Upper lobe of left lung (tissue), 6 donors: ENCODE measurements around the gene ROR2. TPM values are rescaled to one million over a fixed set of nuclear protein-coding genes. Genes with fewer than 3 reads are reported as not detected.

Experiments used
- ATAC-seq, 2 donors: fragments of 200-7000 bp; cut with Tn5 transposase; one replicate each; pipeline ENCODE4 v1.9.1; 2022; ENCODE audit warnings: mild to moderate bottlenecking in 2 of 2, moderate library complexity in 2 of 2; ENCODE audit not compliant: low FRiP score in 2 of 2
- DNase-seq, 2 donors: peaks; one replicate each; pipeline ENCODE4 v3.0.0-alpha.2; 2019 to 2020
- H3K27ac ChIP-seq, 4 donors: fragments of 200-600 bp; sonication (generic); one replicate each; pipeline ENCODE4 v1.5.1; 2016 to 2019
- H3K27me3 ChIP-seq, 4 donors: fragments of 200-600 bp; sonication (generic); one replicate each; pipeline ENCODE4 v1.5.1; 2017 to 2019
- H3K36me3 ChIP-seq, 4 donors: fragments of 200-600 bp; sonication (generic); one replicate each; pipeline ENCODE4 v1.5.1; 2016 to 2019
- H3K4me1 ChIP-seq, 4 donors: fragments of 200-600 bp; sonication (generic); one replicate each; pipeline ENCODE4 v1.5.1; 2018 to 2019
- H3K4me3 ChIP-seq, 4 donors: fragments of 200-600 bp; sonication (generic); one replicate each; pipeline ENCODE4 v1.5.1; 2017 to 2019; ENCODE audit warnings: mild to moderate bottlenecking in 2 of 4, moderate library complexity in 1 of 4
- H3K9me3 ChIP-seq, 4 donors: fragments of 200-600 bp; sonication (generic); one replicate each; pipeline ENCODE4 v1.5.1; 2018 to 2019
- EP300 ChIP-seq, 4 donors: sonication (generic); formaldehyde crosslinking; IDR thresholded peaks; one replicate each; pipeline ENCODE4 v1.5.1; 2017; ENCODE audit warnings: antibody characterized with exemption in 4 of 4, control low read depth in 2 of 4
- POLR2A ChIP-seq, 4 donors: fragments of 450-650 bp; IDR thresholded peaks; one replicate each; pipeline ENCODE4 v1.5.1; 2016 to 2017; ENCODE audit warnings: antibody characterized with exemption in 4 of 4, mild to moderate bottlenecking in 2 of 4
- POLR2AphosphoS5 ChIP-seq, 2 donors: sonication (generic); formaldehyde crosslinking; IDR thresholded peaks; one replicate each; pipeline ENCODE4 v1.5.1; 2017; ENCODE audit warnings: antibody characterized with exemption in 2 of 2
- WGBS, 2 donors: methylation state at CpG; one replicate each; pipeline ENCODE4 v1.1.5; 2017 to 2018; 5-methylcytosine and 5-hydroxymethylcytosine counted together
- total RNA-seq, 6 donors: library from RNA; depleted of rRNA in 4 of 6; stranded (reverse); fragments of >200 nt in 4 of 6; gene quantifications; one replicate each; pipeline versions ENCODE4 v1.1.0 to v1.2.1, GENCODE V29; 2016 to 2021
- TF ChIP-seq, protein P1 (sequence below), 6 experiments: fragments of 450-650 bp in 4 of 6; fragments of 200-600 bp in 2 of 6; sonication (generic) in 2 of 6; IDR thresholded peaks; one replicate each; pipeline ENCODE4 v1.5.1; 2016 to 2019; ENCODE audit warnings: antibody characterized with exemption in 6 of 6
- donor health status: DM: no; HTN: no; CAD: no; lungs with moderate emphysema.
- donor health status: DM: no; HTN: yes; CAD: no; lungs with severe emphysema.

Gene ROR2
- total RNA-seq, 6 donors from 2014 or later: 2.7 to 8.1 (median 3.4) TPM

- no peak overlapping the region for H3K4me3 ChIP-seq
- no peak overlapping the region for H3K27ac ChIP-seq
- ATAC-seq: no peak
- peaks cover 0 to 16% (median 7%) of the 10 kb centered on the region in 4 donors for H3K4me1 ChIP-seq
- H3K9me3 ChIP-seq: no peaks in the 10 kb centered on the region
- TF ChIP-seq POLR2AphosphoS5 (IDR thresholded peaks at IDR 0.05): no peak
- TF ChIP-seq EP300 (IDR thresholded peaks at IDR 0.05): no peak
- no peak for TF ChIP-seq POLR2A (IDR thresholded peaks at IDR 0.05)
- TF ChIP-seq, protein P1, sequence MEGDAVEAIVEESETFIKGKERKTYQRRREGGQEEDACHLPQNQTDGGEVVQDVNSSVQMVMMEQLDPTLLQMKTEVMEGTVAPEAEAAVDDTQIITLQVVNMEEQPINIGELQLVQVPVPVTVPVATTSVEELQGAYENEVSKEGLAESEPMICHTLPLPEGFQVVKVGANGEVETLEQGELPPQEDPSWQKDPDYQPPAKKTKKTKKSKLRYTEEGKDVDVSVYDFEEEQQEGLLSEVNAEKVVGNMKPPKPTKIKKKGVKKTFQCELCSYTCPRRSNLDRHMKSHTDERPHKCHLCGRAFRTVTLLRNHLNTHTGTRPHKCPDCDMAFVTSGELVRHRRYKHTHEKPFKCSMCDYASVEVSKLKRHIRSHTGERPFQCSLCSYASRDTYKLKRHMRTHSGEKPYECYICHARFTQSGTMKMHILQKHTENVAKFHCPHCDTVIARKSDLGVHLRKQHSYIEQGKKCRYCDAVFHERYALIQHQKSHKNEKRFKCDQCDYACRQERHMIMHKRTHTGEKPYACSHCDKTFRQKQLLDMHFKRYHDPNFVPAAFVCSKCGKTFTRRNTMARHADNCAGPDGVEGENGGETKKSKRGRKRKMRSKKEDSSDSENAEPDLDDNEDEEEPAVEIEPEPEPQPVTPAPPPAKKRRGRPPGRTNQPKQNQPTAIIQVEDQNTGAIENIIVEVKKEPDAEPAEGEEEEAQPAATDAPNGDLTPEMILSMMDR (IDR thresholded peaks at IDR 0.05): no peak
- H3K27me3 ChIP-seq: no peaks in the 10 kb centered on the region
- WGBS, 2 donors: 68 to 78% methylated on average over 8 to 9 of the region's 9 CpGs
- no peak for DNase-seq
- no peaks in the 10 kb centered on the region for H3K36me3 ChIP-seq
These were observed 107.5 kb downstream of the ROR2 start for GRCh38 chr9:91842358-91843049.

- 68 to 72% methylated on average over 5 of the region's 5 CpGs for WGBS, 2 donors
- Histone ChIP-seq H3K36me3 (no peaks in the 10 kb centered on the region), H3K9me3 (no peaks in the 10 kb centered on the region), H3K4me1 (peaks cover 0 to 16% (median 7%) of the 10 kb centered on the region in 4 donors), H3K27me3 (no peaks in the 10 kb centered on the region), H3K4me3 (no peak overlapping the region), H3K27ac (no peak overlapping the region)
- ATAC-seq: no peak
- DNase-seq: no peak
- no peak for TF ChIP-seq POLR2A (IDR thresholded peaks at IDR 0.05)
- TF ChIP-seq, protein P1 (IDR thresholded peaks at IDR 0.05): no peak
- TF ChIP-seq POLR2AphosphoS5 (IDR thresholded peaks at IDR 0.05): no peak
- no peak for TF ChIP-seq EP300 (IDR thresholded peaks at IDR 0.05)
These were observed 108.4 kb downstream of the ROR2 start for GRCh38 chr9:91841591-91841990.

- H3K4me1 ChIP-seq: peaks cover 0 to 16% (median 7%) of the 10 kb centered on the region in 4 donors
- no peak for DNase-seq
- H3K9me3 ChIP-seq: no peaks in the 10 kb centered on the region
- TF ChIP-seq EP300 (IDR thresholded peaks at IDR 0.05): no peak
- no peak for TF ChIP-seq POLR2A (IDR thresholded peaks at IDR 0.05)
- TF ChIP-seq POLR2AphosphoS5 (IDR thresholded peaks at IDR 0.05): no peak
- TF ChIP-seq, protein P1 (IDR thresholded peaks at IDR 0.05): no peak
- WGBS, 2 donors: 90 to 95% methylated on average over 6 of the region's 6 CpGs
- no peaks in the 10 kb centered on the region for H3K36me3 ChIP-seq
- H3K4me3 ChIP-seq: no peak overlapping the region
- H3K27me3 ChIP-seq: no peaks in the 10 kb centered on the region
- no peak overlapping the region for H3K27ac ChIP-seq
- ATAC-seq: no peak
These were observed 109.1 kb downstream of the ROR2 start for GRCh38 chr9:91840882-91841281.

- ATAC-seq: no peak
- 87 to 93% methylated on average over 8 of the region's 8 CpGs for WGBS, 2 donors
- H3K27ac ChIP-seq: no peak overlapping the region
- H3K36me3 ChIP-seq: no peaks in the 10 kb centered on the region
- no peaks in the 10 kb centered on the region for H3K27me3 ChIP-seq
- H3K4me1 ChIP-seq: peaks cover 0 to 16% (median 7%) of the 10 kb centered on the region in 4 donors
- H3K4me3 ChIP-seq: no peak overlapping the region
- TF ChIP-seq POLR2A (IDR thresholded peaks at IDR 0.05): no peak
- TF ChIP-seq, protein P1 (IDR thresholded peaks at IDR 0.05): no peak
- TF ChIP-seq POLR2AphosphoS5 (IDR thresholded peaks at IDR 0.05): no peak
- TF ChIP-seq EP300 (IDR thresholded peaks at IDR 0.05): no peak
- no peak for DNase-seq
- H3K9me3 ChIP-seq: no peaks in the 10 kb centered on the region
These were observed 109.6 kb downstream of the ROR2 start for GRCh38 chr9:91840469-91840868.
